ENCODE data around the gene DCAF11.

The DCAF11 gene

DNA sequence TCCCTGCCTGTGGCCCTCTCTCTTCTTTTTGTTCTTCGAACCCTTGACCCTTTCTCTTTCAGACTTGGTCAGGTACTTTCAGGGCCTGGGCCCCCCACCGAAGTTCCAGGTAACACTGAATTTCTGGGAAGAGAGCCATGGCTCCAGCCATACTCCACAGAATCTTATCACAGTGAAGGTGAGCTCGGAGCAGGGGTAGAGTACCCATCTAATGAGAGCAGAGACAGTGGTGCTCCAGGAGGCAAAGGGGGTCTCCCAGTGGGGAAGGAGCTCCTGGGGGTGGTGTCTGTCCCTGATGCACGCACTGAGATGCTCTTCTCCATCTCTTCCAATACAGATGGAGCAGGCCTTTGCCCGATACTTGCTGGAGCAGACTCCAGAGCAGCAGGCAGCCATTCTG lies 51.2 kb downstream of the DCAF11 start:
- DNase-seq = no peak

DNA sequence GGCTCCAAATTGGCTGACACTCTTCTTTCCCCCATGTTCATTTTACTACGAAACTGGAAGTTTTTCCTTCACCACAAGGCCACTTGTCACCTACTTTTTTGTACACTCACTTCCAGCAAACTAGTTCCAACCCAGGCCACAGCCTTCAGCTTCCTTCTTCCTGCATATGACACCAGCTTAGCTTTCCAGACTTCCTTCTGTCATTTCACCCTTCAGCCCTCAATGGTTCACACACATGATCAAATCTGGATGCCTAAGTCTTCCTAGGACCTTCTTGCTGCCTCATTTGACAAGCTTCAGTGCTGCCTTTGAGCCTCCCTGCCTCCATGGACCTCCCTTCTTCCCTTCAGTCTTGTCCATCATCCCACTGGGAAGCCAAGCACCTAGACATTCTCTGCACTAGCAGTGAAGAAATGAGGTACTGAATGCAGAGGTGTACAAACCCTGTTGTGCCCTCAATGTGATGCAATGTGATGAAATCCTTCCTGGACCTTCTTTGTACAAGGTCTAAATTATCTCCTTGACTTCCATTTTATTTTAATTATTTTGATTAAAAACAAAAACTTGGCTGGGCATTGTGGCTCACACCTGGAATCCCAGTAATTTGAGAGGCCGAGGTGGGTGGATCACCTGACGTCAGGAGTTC lies 53.0 kb downstream of the DCAF11 start:
- DNase-seq = no peak

DNA sequence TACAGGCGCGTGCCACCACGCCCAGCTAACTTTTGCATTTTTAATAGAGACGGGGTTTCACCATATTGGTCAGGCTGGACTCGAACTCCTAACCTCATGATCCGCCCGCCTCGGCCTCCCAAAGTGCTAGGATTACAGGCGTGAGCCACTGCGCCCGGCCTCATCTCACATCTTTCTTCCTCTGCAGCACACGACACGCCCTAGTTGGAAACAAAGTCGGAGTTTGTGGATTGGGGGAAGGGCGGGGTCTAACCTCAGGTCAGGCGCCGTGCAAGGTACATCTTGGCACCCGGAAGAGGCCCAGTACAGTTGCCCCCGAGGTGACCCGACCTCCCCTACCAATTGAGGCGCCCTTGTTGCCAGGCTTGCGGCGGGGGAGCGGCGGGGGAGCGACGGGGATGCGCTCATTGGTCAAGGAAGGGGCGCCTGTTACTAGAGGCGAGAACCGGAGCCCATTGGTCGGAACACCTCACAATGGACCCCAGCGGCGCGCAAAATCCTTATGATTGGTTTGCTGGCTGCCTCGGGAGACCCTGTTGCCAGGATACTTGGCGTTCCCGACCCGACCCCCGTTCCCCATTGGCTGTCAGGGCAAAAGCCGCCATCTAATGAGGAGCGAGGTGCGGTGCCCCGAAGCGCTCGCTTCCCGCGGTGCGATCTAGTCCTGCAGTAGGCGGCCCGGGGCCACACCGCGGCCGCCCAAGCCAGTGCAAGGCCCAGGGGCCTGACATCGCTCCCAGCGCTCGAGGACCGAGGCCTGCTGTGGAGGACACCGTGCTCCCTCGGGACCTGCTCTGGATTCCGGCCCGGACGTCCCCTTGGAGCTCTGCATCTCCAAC lies 57.1 kb downstream of the DCAF11 start, which contains the start of gene REC8:
Gene REC8, plus strand, starts transcription at position 659 of the 839 bp plus-strand sequence. CDS start 473 bp downstream, outside the sequence.
- peak; percentile 74 for DNase-seq

DNA sequence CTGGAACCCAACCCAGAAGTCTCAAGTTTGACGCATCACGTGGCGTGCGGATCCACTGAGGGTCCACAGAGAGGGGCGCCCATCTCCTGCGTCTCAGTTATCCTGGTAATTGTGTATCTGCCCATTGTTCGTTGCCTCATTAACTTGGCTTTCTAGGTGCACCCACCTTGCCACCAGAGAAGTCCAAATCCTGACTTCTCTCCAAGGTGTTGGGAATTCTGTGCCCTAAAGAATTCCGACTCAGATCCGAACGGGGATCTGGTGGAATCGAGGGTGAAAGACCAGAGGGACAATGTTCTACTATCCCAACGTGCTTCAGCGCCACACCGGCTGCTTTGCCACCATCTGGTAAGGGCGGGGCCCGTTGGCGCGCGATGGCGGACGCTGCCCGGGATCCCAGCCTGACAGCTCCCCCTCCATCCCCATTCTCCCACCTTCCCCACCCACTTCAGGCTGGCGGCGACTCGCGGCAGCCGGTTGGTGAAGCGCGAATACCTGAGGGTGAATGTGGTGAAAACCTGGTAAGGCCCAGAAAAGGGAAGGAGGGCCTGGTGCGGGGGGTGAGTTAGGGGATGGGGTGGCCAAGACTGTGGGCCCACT lies 57.8 kb downstream of the DCAF11 start:
- DNase-seq = no peak

- no peak for DNase-seq
Measured at GRCh38 chr14:24172871-24173281, 58.3 kb downstream of the DCAF11 start.
